Psoas muscle (tissue), 8 donors: ENCODE data around the gene SPEM3. TPM values are rescaled to one million over a fixed set of nuclear protein-coding genes. Genes with fewer than 3 reads are reported as not detected.

Experiments used
- ATAC-seq, 4 donors: fragments of 200-7000 bp; cut with Tn5 transposase; one replicate each; pipeline ENCODE4 v1.9.1; 2020; ENCODE audit warnings: moderate library complexity in 3 of 4, mild to moderate bottlenecking in 2 of 4
- DNase-seq, 2 donors: peaks; one replicate each; pipeline ENCODE4 v3.0.0-alpha.2; 2020
- H3K27ac ChIP-seq: fragments of 200-600 bp; one replicate; pipeline ENCODE4 v1.8.0; 2022
- H3K27me3 ChIP-seq, 3 donors: fragments of 200-600 bp in 1 of 3; one replicate each; pipeline versions ENCODE4 v1.6.1 to v1.8.0; 2013 to 2022; ENCODE audit warnings: low read length in 2 of 3, mild to moderate bottlenecking in 2 of 3, moderate library complexity in 1 of 3; ENCODE audit not compliant: insufficient read depth in 3 of 3
- H3K36me3 ChIP-seq, 2 donors: fragments of 200-600 bp in 1 of 2; one replicate each; pipeline versions ENCODE4 v1.6.1 to v1.8.0; 2013 to 2022; ENCODE audit warnings: low read depth in 1 of 2, mild to moderate bottlenecking in 1 of 2, moderate library complexity in 1 of 2; ENCODE audit not compliant: insufficient read depth in 1 of 2
- H3K4me1 ChIP-seq: fragments of 200-600 bp; one replicate; pipeline ENCODE4 v1.8.0; 2022
- H3K4me3 ChIP-seq: fragments of 200-600 bp; one replicate; pipeline ENCODE4 v1.8.0; 2022; ENCODE audit warnings: mild to moderate bottlenecking
- H3K9me3 ChIP-seq: fragments of 200-600 bp; one replicate; pipeline ENCODE4 v1.8.0; 2022
- WGBS, 3 donors: extraction: QIAGEN DNeasy Blood & Tissue Kit; methylation state at CpG; one replicate each; pipeline versions ENCODE4 v1.1.6 to v1.1.7; 2013; 5-methylcytosine and 5-hydroxymethylcytosine counted together
- intact Hi-C, 2 donors: fragments of 100-400 bp; cut with DNase I; formaldehyde crosslinking; loops; one replicate each; pipeline versions ENCODE4 v1.11.0 to v1.14.2; 2022
- polyA plus RNA-seq, 3 donors: library from polyadenylated mRNA; stranded (reverse); fragments of 200-250 nt; gene quantifications; one replicate each; pipeline ENCODE4 v1.2.3, GENCODE V29; 2013
- total RNA-seq, 4 donors: library from RNA; stranded (reverse); fragmentation: NEBNext Ultra II Directional in 2 of 4; extraction: Animal tissue kit (Norgen Biotek cat#: 25700) in 2 of 4; gene quantifications; one replicate each; pipeline versions ENCODE4 v1.2.1 to v1.2.4, GENCODE V29; 2021 to 2023
- TF ChIP-seq, protein P1 (sequence below): fragments of 200-600 bp; IDR thresholded peaks from one replicate; pipeline ENCODE4 v1.8.0; 2022; ENCODE audit warnings: antibody characterized with exemption
- donor health status: healthy with polysubstance abuse.
- donor health status: DM: no; HTN: no; CAD: no; lungs with moderate emphysema.
- donor health status: Bipolar disorder and iron deficiency.
- donor health status: healthy.
- donor health status: DM: yes; HTN: yes; CAD: no.
- donor health status: DM: no; HTN: no; CAD: no.
- donor health status: DM: no; HTN: no; CAD: no.
- donor health status: DM: yes; HTN: yes; CAD: no.

SPEM3 gene
- total and polyA plus RNA-seq, 7 donors: 0.01 TPM; not detected in 6

DNA sequence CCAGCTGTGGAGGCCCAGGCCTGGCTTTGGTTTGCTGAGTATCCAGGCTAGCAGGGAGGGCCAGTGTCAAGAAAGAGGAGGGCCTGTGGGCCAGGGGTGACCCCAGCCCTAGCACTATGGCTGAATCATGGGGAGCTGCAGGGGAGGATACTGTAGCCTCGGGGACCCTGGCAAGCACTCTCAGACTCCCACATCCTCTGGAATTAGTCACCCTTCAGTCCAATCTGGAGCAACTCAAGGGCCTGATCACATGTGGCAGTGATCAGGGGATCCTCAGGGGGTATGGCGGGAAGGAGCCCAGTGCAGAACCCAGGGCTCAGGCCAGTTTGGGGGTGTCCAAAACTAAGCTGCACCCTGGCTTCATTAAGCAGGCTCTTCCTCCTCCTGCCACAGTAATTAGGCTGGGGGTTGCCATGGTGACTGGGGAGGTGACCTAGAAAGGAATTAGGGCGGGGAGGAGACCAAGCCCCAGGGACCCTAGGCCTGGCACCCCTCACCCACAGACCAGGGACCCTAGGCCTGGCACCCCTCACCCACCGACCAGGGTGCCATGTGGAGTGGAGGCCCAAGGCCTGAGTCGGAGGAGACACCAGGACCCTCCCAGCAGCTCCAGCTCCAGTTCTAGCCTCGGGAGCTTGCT is 15.2 kb upstream of the SPEM3 start:
- no peaks in the 10 kb centered on the region for H3K9me3 ChIP-seq
- H3K36me3 ChIP-seq: peaks cover 0 to 5% of the 10 kb centered on the region in 2 donors
- DNase-seq (peak in 1 of 2 donors; percentile 46), ATAC-seq (peak in 1 of 4 donors; percentile 10)
- no peaks in the 10 kb centered on the region for H3K4me1 ChIP-seq
- WGBS, 3 donors: 79 to 85% (median 83%) methylated on average over 6 of the region's 6 CpGs
- H3K27me3 ChIP-seq: no peaks in the 10 kb centered on the region
- TF ChIP-seq, protein P1, sequence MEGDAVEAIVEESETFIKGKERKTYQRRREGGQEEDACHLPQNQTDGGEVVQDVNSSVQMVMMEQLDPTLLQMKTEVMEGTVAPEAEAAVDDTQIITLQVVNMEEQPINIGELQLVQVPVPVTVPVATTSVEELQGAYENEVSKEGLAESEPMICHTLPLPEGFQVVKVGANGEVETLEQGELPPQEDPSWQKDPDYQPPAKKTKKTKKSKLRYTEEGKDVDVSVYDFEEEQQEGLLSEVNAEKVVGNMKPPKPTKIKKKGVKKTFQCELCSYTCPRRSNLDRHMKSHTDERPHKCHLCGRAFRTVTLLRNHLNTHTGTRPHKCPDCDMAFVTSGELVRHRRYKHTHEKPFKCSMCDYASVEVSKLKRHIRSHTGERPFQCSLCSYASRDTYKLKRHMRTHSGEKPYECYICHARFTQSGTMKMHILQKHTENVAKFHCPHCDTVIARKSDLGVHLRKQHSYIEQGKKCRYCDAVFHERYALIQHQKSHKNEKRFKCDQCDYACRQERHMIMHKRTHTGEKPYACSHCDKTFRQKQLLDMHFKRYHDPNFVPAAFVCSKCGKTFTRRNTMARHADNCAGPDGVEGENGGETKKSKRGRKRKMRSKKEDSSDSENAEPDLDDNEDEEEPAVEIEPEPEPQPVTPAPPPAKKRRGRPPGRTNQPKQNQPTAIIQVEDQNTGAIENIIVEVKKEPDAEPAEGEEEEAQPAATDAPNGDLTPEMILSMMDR: no peak
- intact Hi-C loops: no loop called here
- H3K4me3 ChIP-seq: no peak overlapping the region
- H3K27ac ChIP-seq: no peak overlapping the region

GRCh38 chr17:7414837-7415236 is 13.8 kb upstream of the SPEM3 start:
- no peak for DNase-seq

GRCh38 chr17:7415784-7416183 is 12.9 kb upstream of the SPEM3 start:
- H3K9me3 ChIP-seq: no peaks in the 10 kb centered on the region
- H3K36me3 ChIP-seq: peaks cover 0 to 5% of the 10 kb centered on the region in 2 donors
- TF ChIP-seq, protein P1: no peak
- no peaks in the 10 kb centered on the region for H3K4me1 ChIP-seq
- ATAC-seq (no peak), DNase-seq (no peak)
- H3K27ac ChIP-seq: no peak overlapping the region
- 85 to 86% (median 85%) methylated on average over 23 of the region's 23 CpGs for WGBS, 3 donors
- no peak overlapping the region for H3K4me3 ChIP-seq
- H3K27me3 ChIP-seq: no peaks in the 10 kb centered on the region
- intact Hi-C loops: no loop called here

More at GRCh38 chr17:7414837-7415236, 13.8 kb upstream of the SPEM3 start:
- no peak overlapping the region for H3K27ac ChIP-seq
- no peak for ATAC-seq
- WGBS, 3 donors: 80 to 85% (median 82%) methylated on average over 14 of the region's 14 CpGs
- peaks cover 0 to 5% of the 10 kb centered on the region in 2 donors for H3K36me3 ChIP-seq
- intact Hi-C loops: no loop called here
- H3K9me3 ChIP-seq: no peaks in the 10 kb centered on the region
- H3K4me3 ChIP-seq: no peak overlapping the region
- no peaks in the 10 kb centered on the region for H3K4me1 ChIP-seq
- TF ChIP-seq, protein P1: no peak
- H3K27me3 ChIP-seq: no peaks in the 10 kb centered on the region

DNA sequence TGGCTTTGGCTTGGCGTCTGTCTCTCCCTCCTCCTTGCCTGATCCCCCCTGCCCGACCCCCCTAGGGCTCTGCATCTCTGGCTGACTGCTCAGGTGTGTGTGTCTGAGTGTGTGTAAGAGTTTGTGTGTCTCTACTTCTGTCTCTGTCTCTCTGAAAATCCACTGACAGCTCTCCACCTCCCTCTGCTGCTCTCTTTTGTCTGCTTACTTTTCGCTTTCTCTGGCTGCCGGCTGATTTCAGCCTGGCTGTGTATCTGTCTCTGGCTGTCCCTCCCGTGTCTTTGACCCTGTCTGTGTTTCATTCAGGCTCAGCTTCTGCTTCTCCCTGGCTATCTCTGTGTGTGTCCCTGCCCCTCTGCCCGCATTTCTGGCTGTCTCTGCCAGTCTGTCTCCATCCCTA is 12.3 kb upstream of the SPEM3 start:
- DNase-seq (no peak), ATAC-seq (no peak)
- Histone ChIP-seq H3K27me3 (no peaks in the 10 kb centered on the region), H3K4me3 (no peak overlapping the region), H3K9me3 (no peaks in the 10 kb centered on the region), H3K27ac (no peak overlapping the region), H3K4me1 (no peaks in the 10 kb centered on the region), H3K36me3 (peaks cover 0 to 5% of the 10 kb centered on the region in 2 donors)
- intact Hi-C loops: no loop called here
- TF ChIP-seq, protein P1: no peak
- WGBS, 3 donors: 80 to 84% (median 81%) methylated on average over 6 of the region's 6 CpGs
